Left renal pelvis (tissue), 4 donors: ENCODE measurements around the gene FBLN2. TPM values are rescaled to one million over a fixed set of nuclear protein-coding genes. Genes with fewer than 3 reads are reported as not detected.

Source experiments
- DNase-seq, 4 donors: peaks; one replicate each; pipeline ENCODE4 v3.0.0-alpha.2; 2013; ENCODE audit warnings: low read depth in 4 of 4, low spot score in 3 of 4
- polyA plus RNA-seq, 4 donors: library from polyadenylated mRNA; unstranded; fragments of 120-200 nt; gene quantifications; one replicate each; pipeline ENCODE4 v1.2.1, GENCODE V29; 2013; ENCODE audit not compliant: insufficient read length in 4 of 4

The FBLN2 gene
- polyA plus RNA-seq, 4 donors: 25.6 to 97.3 (median 34.6) TPM

DNA sequence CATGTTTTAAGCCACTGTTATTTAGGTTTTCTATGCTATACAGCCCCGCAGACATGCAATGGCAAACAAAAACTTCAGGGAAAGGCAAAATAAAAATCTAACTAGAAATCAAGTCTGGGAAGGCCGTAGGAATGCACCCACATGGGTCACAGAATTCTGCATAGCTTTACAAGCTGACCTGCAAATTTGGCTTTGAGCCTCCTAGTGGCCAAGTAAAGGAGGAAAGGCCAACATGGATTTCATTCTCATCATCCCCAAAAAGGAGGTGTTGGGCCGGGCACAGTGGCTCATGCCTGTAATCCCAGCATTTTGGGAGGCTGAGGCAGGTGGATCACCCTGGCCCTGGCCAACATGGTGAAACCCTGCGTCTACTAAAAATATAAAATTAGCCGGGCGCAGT lies 124.3 kb downstream of the FBLN2 start:
- DNase-seq: no peak

DNA sequence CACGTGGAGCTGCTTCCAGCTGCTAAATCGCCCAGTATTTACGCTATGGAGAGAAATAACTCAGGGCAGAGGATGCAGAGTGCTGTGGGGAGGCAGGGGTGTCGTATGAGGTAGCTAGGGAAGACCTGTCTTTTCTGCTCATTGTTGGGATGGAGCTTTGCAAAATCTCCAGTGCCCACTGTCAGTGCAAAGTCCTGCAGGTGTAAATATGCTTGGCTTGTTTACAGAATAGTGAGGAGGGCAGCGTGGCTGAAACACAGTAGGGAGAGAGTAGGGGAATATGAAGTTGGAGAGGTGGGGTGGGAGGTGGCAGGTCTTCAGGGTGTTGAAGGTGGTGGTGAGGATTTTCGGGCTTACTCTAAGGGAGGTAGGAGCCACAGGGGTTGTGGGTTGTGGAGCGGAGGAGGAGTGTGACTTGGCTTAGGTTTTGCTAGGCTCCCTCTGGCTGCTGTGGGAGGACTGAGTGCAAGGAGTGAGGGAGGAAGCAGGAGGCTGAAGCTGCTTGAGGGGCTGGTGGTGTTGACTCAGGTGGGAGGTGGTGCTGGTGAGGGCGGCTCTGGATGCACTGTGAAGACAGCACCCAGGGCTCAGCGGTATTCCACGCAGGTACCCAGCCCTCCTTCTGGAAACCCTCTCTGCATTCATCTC lies 125.7 kb downstream of the FBLN2 start:
- DNase-seq: no peak

DNA sequence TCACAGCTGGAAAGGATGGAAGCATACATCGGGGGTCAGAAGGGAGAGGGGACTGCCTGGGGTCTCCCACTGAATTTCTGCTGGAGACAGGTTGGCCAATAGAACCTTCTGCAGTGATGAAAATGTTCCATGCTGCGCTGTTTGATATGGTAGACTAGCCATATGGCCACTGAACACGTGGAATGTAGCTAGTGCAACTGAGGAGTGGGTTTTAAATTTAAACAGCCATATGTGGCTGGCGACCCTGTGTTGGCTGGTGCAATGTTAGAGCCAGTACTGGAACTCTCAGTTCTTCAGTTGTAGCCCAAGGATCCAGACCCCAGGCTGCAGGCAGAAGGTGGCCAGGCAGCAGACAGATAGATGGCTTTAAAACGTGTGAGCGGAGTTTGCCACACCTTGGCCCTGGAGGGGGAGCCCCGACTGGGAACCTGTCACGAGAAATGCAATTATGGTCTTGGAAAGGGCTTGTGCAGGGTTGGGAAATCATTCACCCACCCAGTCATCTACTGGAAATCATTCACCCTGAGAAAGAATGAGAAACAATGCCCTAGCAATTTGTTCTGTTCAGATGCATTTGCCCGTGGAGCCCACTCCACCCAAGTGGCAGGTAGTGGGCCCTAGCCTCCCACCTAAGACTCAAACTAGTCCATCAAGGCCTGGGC lies 127.6 kb downstream of the FBLN2 start:
- no peak for DNase-seq

DNA sequence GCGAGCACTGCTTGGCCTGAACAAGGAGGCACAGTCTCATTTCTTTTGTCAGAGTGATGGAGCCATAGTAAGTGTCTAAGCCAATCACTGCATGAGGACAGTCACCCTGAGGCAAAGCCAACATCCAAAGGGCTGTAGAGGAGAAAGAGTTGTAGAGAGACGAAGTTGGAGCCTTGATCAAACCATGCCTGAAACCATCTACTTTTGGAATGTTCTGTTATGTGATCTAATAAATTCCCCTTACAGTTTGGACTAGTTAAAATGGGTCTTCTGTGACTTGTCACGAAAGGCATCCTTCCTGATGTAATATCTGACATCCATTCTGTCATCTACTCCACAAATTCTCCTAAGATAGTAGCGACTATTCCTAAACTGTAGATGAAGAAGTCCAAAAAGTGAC lies 128.3 kb downstream of the FBLN2 start:
- no peak for DNase-seq

DNA sequence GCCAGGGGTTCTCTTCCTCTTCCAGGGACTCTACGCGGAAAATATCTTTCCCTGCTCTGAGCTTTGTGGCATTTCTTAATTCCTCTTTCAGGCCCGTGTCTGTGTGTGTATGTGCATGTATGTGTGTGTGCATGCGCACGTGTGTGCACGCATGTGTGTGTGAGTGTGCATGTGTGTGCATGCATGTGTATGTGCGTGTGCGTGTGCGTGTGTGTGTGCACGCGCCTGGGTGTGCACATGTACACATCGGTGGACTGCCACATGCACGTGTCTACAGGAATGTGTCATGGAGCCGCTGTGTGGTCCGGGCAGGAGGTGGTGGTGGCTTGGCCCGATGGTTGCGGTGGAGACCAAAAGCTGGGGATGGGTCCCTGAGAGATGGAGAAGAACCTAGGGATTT lies 133.0 kb downstream of the FBLN2 start:
- no peak for DNase-seq

DNA sequence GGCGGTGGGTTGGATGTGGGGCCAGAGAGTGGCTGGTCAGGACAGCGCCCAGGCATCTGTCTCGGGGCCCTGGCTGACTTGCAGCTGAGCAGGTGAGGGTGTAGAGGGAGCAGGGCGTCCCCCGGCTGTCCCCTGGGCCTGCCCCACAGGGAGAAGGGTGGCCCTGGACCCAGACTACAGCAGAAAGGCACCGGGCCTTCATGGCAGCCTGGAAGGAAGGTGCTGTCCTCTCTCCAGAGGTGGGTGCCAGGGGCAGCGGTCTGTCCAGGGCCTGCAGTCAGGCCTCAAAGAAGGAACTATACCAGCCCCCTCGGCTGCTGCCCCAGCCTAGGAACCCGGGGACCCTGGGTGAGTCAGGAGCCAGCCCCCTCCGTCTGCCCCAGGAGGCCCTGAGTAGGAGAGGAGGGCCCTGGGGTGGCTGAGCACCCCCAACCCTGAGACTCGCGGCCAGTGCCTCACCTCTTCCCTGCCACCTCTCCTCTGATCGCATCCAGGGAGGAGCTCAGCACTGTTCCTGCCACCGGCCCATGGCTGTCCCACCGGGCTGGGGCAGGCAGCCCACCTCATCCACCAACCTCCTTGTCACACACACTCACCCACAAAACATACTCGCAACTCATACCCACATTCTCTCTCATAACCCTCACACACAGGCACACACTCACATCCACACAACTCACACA lies 133.5 kb downstream of the FBLN2 start:
- no peak for DNase-seq

DNA sequence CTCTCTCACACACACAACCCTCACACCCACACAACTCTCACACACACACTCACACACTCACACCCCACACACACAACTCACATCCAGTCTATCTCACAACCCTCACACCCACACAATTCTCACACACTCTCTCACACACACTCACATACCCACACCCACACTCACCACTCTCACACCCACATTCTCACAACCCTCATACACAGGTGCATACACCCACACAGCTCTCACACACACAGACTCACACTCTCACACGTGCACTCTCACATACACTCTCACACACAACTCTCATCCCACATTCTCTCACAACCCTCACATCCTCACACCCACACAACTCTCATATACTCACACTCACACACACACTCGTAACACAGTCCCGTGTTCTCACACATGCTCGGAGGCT lies 134.4 kb downstream of the FBLN2 start:
- DNase-seq: no peak

DNA sequence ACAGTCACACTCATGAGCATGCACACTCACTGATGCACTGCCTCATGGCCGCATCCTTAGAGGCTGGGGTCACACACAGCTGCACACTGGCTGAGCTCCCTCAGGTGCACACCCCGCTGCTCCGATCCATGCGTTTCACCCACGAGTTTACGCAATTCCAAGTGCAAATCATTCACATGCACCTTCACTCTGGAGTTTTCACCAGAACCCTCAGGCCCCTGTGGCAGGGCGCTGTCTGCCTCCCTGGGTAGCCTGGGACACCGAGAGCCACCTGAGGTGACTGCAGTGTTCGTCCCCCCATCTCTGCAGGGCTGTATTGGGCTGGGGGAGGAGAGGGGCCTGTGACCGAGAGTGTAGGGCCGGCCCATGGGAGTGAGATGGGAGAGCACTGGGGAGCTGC lies 134.8 kb downstream of the FBLN2 start:
- DNase-seq: no peak

DNA sequence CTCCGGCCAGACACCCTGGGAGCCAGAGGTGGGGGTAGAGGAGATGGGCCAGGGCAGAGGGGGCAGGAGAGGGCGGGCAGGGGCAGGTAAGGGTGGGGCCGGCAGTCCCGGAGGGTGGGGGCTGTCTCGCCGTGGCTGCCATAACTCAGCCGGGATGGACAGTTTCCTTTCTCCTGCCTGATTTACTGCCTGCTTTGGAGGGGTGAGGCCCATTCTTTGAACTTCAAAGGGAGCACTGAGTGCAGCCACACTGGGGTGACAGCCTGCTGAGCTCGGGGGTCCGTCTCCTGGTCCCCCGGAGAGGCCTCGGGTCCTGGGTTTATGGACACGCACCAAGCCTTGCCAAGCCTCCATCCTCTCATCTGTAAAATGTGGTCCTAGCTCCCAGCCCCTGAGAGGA lies 135.4 kb downstream of the FBLN2 start:
- DNase-seq: no peak

DNA sequence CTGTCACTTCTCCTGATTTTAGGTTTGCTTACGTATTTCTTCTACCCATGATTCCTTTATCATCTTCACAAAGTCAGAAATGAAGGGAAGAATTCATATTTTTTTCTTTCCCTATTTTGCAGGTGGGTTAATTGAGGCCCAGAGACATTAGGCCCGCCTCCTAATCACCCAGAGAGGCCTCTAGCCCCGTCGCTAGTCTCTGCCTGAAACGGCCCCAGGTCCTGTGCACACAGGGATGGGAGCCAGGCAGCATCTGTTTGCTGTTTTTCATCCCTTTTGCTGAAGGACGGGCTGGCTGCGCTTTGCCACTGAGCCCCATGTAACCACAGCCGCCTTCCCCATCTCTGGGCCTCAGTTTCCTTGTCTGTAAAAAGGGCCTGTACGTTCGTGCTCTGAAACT lies 135.9 kb downstream of the FBLN2 start:
- DNase-seq: no peak

DNA sequence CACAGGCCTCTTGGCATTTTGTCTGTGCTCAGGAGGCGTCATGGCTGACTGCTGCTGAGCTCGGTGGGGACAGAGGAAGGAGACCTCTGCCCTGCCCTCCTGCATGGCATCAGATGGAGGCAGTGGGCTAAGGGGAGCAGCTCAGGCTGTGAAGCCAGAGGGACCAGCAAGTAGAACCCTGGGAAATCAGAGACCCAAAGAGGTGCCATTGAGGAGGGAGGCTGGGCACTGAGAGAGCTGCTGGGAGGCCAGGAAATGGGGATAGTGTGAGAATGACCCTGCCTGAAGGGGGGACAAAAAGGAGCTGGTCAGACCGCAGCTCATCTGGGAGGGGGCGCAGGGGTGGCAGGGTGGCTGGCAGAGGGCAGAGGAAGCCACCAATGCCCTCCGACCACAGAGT lies 136.8 kb downstream of the FBLN2 start:
- DNase-seq: no peak

DNA sequence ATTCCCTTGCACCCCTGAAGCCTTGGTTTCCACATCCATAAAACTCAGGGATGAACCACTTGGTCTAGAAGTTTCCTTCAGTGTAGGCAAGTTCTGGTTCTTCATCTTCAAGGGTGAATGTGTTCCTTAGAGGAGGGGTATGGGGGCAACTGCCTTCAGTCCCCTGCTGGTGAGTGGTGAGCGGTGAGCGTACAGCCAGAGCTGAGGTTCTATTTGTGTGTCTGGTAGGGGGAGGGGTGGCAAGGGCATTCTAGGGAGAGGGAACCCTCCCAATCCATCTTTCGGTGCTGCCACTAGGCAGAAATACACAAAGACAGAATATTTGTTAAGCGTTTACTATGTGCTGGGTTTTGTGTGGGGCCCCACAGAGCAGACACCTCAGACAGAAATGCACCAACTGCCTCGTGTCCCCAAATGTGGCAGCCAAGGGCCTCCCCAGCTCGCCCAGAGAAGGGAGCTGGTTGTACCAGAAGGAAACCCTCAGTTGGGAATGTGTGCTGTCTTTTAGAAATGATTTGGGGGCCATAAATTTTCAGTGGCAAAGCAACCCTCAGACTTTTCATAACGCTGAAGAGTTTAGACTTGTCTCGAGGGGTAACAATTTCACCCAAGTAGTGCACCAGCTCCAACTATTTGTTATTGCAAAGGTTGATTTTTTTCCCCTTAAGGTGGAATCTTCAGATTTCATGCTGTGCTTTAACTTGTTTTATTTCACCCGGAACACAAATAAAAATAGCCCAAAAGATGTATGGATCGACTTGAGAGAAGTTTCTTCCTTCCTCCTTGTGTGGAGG lies 137.6 kb downstream of the FBLN2 start:
- DNase-seq: no peak

DNA sequence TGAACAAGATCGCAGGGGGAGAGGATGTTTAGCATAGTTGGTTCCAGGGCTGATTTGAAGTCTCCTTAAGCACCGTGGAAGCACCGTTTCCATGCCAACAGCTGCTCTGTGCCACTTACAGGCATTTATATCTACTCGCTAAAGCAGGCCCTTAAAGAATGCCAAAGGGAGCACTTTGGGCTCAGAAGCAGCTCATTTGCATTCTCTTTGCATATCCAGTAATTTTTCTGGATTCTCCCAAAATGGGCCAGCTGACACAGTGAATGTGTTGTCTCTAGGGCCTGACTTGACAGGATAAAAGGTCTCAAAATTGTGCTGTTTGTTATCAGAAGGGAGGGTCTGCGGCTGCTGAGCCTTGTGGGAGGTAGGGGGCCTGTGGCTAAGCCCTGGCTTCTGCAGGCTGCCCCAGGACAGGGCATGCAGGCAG lies 138.6 kb downstream of the FBLN2 start:
- no peak for DNase-seq

Other genes with a start within 250 kb of the FBLN2 start
- gene NUP210, start 128.8 kb upstream of the FBLN2 start, polyA plus RNA-seq: 10 to 100 TPM in 3 of 4 donors, 1 to 10 TPM in 1; 6.5 to 29.1 (median 24.2) TPM
- 10 to 100 TPM in 3 of 4 donors, 1 to 10 TPM in 1; 5.2 to 24.5 (median 18.3) TPM for gene HDAC11, start 68.8 kb upstream of the FBLN2 start, polyA plus RNA-seq